Uterus (tissue), 4 donors: ENCODE results near the gene DMD. TPM values are rescaled to one million over a fixed set of nuclear protein-coding genes. Genes with fewer than 3 reads are reported as not detected.

ENCODE experiments used
- DNase-seq, 2 donors: peaks; one replicate each; pipeline ENCODE4 v3.0.0-alpha.2; 2019 to 2020
- H3K27ac ChIP-seq, 2 donors: fragments of 200-600 bp; sonication (generic); 1 replicate in 1 of 2; 2 replicates in 1 of 2; pipeline ENCODE4 v1.5.1; 2016 to 2018
- H3K27me3 ChIP-seq, 2 donors: fragments of 200-600 bp; sonication (generic); one replicate each; pipeline ENCODE4 v1.5.1; 2018 to 2019; ENCODE audit warnings: control low read depth in 1 of 2
- H3K36me3 ChIP-seq, 2 donors: fragments of 200-600 bp; sonication (generic); one replicate each; pipeline ENCODE4 v1.5.1; 2019; ENCODE audit warnings: control low read depth in 1 of 2
- H3K4me1 ChIP-seq, 2 donors: fragments of 200-600 bp; sonication (generic); one replicate each; pipeline ENCODE4 v1.5.1; 2018 to 2019; ENCODE audit warnings: control low read depth in 1 of 2
- H3K4me3 ChIP-seq, 2 donors: fragments of 200-600 bp; sonication (generic); 1 replicate in 1 of 2; 2 replicates in 1 of 2; pipeline ENCODE4 v1.5.1; 2018 to 2019; ENCODE audit warnings: mild to moderate bottlenecking in 1 of 2
- H3K9me3 ChIP-seq, 2 donors: fragments of 200-600 bp; sonication (generic); one replicate each; pipeline ENCODE4 v1.5.1; 2019; ENCODE audit warnings: control low read depth in 1 of 2
- POLR2A ChIP-seq, 2 donors: fragments of 450-650 bp; IDR thresholded peaks; one replicate each; pipeline ENCODE4 v1.6.1; 2016; ENCODE audit warnings: antibody characterized with exemption in 2 of 2, mild to moderate bottlenecking in 1 of 2, moderate library complexity in 1 of 2
- intact Hi-C: fragments of 100-400 bp; cut with DNase I; formaldehyde crosslinking; loops from one replicate; pipeline ENCODE4 v1.15.1; 2023; ENCODE audit warnings: low total_unique reads
- total RNA-seq, 4 donors: library from RNA; depleted of rRNA in 3 of 4; stranded (reverse); fragments of >200 nt in 3 of 4; gene quantifications; one replicate each; pipeline versions ENCODE4 v1.1.0 to v1.2.4, GENCODE V29; 2014 to 2023
- TF ChIP-seq, protein P1 (sequence below), 4 experiments: fragments of 200-600 bp in 2 of 4; fragments of 450-650 bp in 2 of 4; sonication (generic) in 2 of 4; IDR thresholded peaks; one replicate each; pipeline ENCODE4 v1.5.1; 2016 to 2019; ENCODE audit warnings: antibody characterized with exemption in 4 of 4, mild to moderate bottlenecking in 2 of 4, moderate library complexity in 1 of 4
- donor health status: DM: yes; HTN: yes; CAD: no.

Gene DMD
- total RNA-seq, 4 donors from 2014 or later = 73.8 to 147 (median 97.8) TPM

DNA sequence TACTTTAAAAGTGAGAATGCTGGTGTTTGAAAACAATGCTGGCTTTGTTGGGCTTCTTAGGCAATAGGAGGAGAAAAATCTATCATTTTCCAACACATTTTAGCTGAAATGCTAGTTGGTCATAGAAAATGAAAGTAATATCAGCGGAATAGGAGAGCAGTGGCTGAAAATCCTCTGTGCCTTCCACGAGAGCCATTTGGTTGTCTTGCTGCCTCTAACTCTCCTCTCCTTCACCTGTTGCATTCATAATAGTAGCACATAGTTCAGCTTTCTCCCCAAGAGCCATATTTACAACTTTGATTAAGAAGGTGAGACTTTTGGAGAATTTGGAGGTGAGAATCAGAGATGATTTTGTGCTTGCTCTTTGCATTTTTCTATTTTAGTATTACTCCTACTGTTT, 1290.1 kb downstream of the DMD start:
- Histone ChIP-seq H3K27ac (no peak overlapping the region), H3K4me3 (no peak overlapping the region), H3K36me3 (no peaks in the 10 kb centered on the region), H3K9me3 (no peaks in the 10 kb centered on the region), H3K27me3 (no peaks in the 10 kb centered on the region), H3K4me1 (no peaks in the 10 kb centered on the region)
- DNase-seq = no peak
- intact Hi-C loops = no loop called here
- no peak for TF ChIP-seq POLR2A (IDR thresholded peaks at IDR 0.05)
- TF ChIP-seq, protein P1, sequence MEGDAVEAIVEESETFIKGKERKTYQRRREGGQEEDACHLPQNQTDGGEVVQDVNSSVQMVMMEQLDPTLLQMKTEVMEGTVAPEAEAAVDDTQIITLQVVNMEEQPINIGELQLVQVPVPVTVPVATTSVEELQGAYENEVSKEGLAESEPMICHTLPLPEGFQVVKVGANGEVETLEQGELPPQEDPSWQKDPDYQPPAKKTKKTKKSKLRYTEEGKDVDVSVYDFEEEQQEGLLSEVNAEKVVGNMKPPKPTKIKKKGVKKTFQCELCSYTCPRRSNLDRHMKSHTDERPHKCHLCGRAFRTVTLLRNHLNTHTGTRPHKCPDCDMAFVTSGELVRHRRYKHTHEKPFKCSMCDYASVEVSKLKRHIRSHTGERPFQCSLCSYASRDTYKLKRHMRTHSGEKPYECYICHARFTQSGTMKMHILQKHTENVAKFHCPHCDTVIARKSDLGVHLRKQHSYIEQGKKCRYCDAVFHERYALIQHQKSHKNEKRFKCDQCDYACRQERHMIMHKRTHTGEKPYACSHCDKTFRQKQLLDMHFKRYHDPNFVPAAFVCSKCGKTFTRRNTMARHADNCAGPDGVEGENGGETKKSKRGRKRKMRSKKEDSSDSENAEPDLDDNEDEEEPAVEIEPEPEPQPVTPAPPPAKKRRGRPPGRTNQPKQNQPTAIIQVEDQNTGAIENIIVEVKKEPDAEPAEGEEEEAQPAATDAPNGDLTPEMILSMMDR (IDR thresholded peaks at IDR 0.05) = no peak

GRCh38 chrX:31909850-31910572, 1301.3 kb downstream of the DMD start:
- Histone ChIP-seq H3K36me3 (no peaks in the 10 kb centered on the region), H3K4me3 (no peak overlapping the region), H3K27ac (no peak overlapping the region), H3K4me1 (no peaks in the 10 kb centered on the region), H3K27me3 (no peaks in the 10 kb centered on the region), H3K9me3 (no peaks in the 10 kb centered on the region)
- no peak for DNase-seq
- TF ChIP-seq, protein P1 (IDR thresholded peaks at IDR 0.05) = no peak
- no peak for TF ChIP-seq POLR2A (IDR thresholded peaks at IDR 0.05)
- intact Hi-C loops = no loop called here

DNA sequence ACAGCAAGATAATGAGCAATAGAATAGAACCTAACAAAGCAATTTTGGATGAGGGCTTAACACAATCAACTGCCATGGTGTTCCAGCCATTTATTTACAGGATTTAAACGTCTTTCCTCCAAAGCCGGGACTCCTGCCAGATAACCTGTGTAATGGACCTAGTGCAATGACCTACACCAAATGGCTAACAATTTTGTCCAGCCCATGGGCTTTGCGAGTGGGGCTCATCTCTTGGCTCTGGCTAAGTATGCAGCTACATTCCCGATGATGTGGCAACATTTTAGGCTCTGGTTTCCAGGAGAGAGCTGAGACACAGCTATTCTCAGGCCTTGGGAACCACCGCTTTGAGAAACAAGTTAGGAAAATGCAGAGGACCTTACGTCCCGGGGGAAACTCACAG, 1317.2 kb downstream of the DMD start:
- Histone ChIP-seq H3K9me3 (no peaks in the 10 kb centered on the region), H3K4me3 (no peak overlapping the region), H3K27me3 (no peaks in the 10 kb centered on the region), H3K36me3 (no peaks in the 10 kb centered on the region), H3K4me1 (no peaks in the 10 kb centered on the region), H3K27ac (no peak overlapping the region)
- intact Hi-C loops = no loop called here
- no peak for DNase-seq
- TF ChIP-seq POLR2A (IDR thresholded peaks at IDR 0.05) = no peak
- TF ChIP-seq, protein P1 (IDR thresholded peaks at IDR 0.05) = no peak

DNA sequence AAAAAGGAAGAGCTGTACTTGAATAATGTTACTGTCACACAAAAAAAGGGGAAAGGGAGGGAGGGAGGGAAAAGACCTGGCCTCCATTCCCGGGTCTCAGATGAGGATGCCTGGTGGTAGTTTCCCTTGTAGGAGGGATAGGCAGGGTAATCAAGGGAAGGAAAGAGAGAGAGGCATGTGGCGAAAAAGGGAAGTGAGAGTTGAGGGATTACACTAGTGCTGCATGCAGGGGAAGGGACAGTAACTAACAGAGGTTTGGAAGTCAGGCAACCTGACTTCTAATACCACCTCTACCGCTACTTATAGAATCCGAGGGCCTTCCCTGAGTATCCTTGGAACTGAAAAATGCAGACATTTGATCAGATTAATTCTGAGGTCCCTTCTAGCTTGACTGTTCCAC, 1317.8 kb downstream of the DMD start:
- no peaks in the 10 kb centered on the region for H3K4me1 ChIP-seq
- no peaks in the 10 kb centered on the region for H3K9me3 ChIP-seq

GRCh38 chrX:31889088-31889487, 1322.3 kb downstream of the DMD start:
- Histone ChIP-seq H3K27me3 (no peaks in the 10 kb centered on the region), H3K4me3 (no peak overlapping the region), H3K4me1 (no peaks in the 10 kb centered on the region), H3K9me3 (no peaks in the 10 kb centered on the region), H3K27ac (no peak overlapping the region), H3K36me3 (no peaks in the 10 kb centered on the region)
- DNase-seq = no peak
- TF ChIP-seq, protein P1 (IDR thresholded peaks at IDR 0.05) = no peak
- no peak for TF ChIP-seq POLR2A (IDR thresholded peaks at IDR 0.05)
- intact Hi-C loops = no loop called here

More for the DNA sequence above, 1317.8 kb downstream of the DMD start:
- DNase-seq = no peak
- no peak overlapping the region for H3K27ac ChIP-seq
- no peak overlapping the region for H3K4me3 ChIP-seq
- no peaks in the 10 kb centered on the region for H3K36me3 ChIP-seq
- intact Hi-C loops = no loop called here
- no peaks in the 10 kb centered on the region for H3K27me3 ChIP-seq
- no peak for TF ChIP-seq POLR2A (IDR thresholded peaks at IDR 0.05)
- TF ChIP-seq, protein P1 (IDR thresholded peaks at IDR 0.05) = no peak
